ENCODE data around the gene GET3.
A peak's percentile ranks its signal among the peaks of the same experiment; 100 is the strongest.

Gene GET3

GRCh38 chr19:12774588-12775555, 37.6 kb downstream of the GET3 start, which contains the start of gene HOOK2:
TSS of gene HOOK2 (minus strand) at chr19:12775552. CDS start at chr19:12775449, 103 bp downstream.
- FAIRE-seq (no peak), DNase-seq (ENCODE audit: insufficient read length) (no peak)
- TF ChIP-seq POLR2AphosphoS5 (IDR thresholded peaks at IDR 0.05; ENCODE audit: low read depth, low read length) (no peak), TAF1 (IDR thresholded peaks at IDR 0.05; ENCODE audit: borderline replicate concordance, low read depth, low read length) (no peak), POLR2A (IDR thresholded peaks at IDR 0.05; ENCODE audit: low read depth, low read length) (no peak)

GRCh38 chr19:12777217-12778016, 40.1 kb downstream of the GET3 start:
- DNase-seq (ENCODE audit: insufficient read length) (peak; percentile 80), FAIRE-seq (peak; percentile 69)
- TF ChIP-seq TAF1 (IDR thresholded peaks at IDR 0.05; ENCODE audit: borderline replicate concordance, low read depth, low read length), result no peak
- TF ChIP-seq POLR2A (IDR thresholded peaks at IDR 0.05; ENCODE audit: low read depth, low read length), result no peak
- no peak for TF ChIP-seq POLR2AphosphoS5 (IDR thresholded peaks at IDR 0.05; ENCODE audit: low read depth, low read length)

- TF ChIP-seq TAF1 (IDR thresholded peaks at IDR 0.05; ENCODE audit: borderline replicate concordance, low read depth, low read length) (peak; percentile 49; the same call in 1 of the 2 replicates), POLR2AphosphoS5 (IDR thresholded peaks at IDR 0.05; ENCODE audit: low read depth, low read length) (peak; percentile 74), POLR2A (IDR thresholded peaks at IDR 0.05; ENCODE audit: low read depth, low read length) (peak; percentile 59; the same call in 1 of the 2 replicates)
- no peak for DNase-seq (ENCODE audit: insufficient read length)
- FAIRE-seq, result peak; percentile 88
These were observed 41.0 kb downstream of the GET3 start for GRCh38 chr19:12778017-12778904.

GRCh38 chr19:12778905-12779161, 41.5 kb downstream of the GET3 start:
- FAIRE-seq (no peak), DNase-seq (ENCODE audit: insufficient read length) (no peak)
- TF ChIP-seq POLR2A (IDR thresholded peaks at IDR 0.05; ENCODE audit: low read depth, low read length) (no peak; the same call in 1 of the 2 replicates), POLR2AphosphoS5 (IDR thresholded peaks at IDR 0.05; ENCODE audit: low read depth, low read length) (no peak), TAF1 (IDR thresholded peaks at IDR 0.05; ENCODE audit: borderline replicate concordance, low read depth, low read length) (no peak)

GRCh38 chr19:12779162-12779993, 42.1 kb downstream of the GET3 start:
- FAIRE-seq (peak; percentile 63), DNase-seq (ENCODE audit: insufficient read length) (no peak)
- TF ChIP-seq POLR2AphosphoS5 (IDR thresholded peaks at IDR 0.05; ENCODE audit: low read depth, low read length) (no peak), POLR2A (IDR thresholded peaks at IDR 0.05; ENCODE audit: low read depth, low read length) (0 out of 2 replicates have a peak, but pooled peaks have one; percentile 20)

- DNase-seq (ENCODE audit: insufficient read length) (no peak), FAIRE-seq (no peak)
- no peak; the same call in 1 of the 2 replicates for TF ChIP-seq POLR2AphosphoS5 (IDR thresholded peaks at IDR 0.05; ENCODE audit: low read depth, low read length)
- no peak for TF ChIP-seq POLR2A (IDR thresholded peaks at IDR 0.05; ENCODE audit: low read depth, low read length)
- TF ChIP-seq TAF1 (IDR thresholded peaks at IDR 0.05; ENCODE audit: borderline replicate concordance, low read depth, low read length), result no peak
These were observed 44.8 kb downstream of the GET3 start for GRCh38 chr19:12782174-12782423.

- DNase-seq (ENCODE audit: insufficient read length), result peak; percentile 78
- 0 out of 2 replicates have a peak, but pooled peaks have one; percentile 6 for TF ChIP-seq TAF1 (IDR thresholded peaks at IDR 0.05; ENCODE audit: borderline replicate concordance, low read depth, low read length)
- peak; percentile 52; the same call in 1 of the 2 replicates for TF ChIP-seq POLR2A (IDR thresholded peaks at IDR 0.05; ENCODE audit: low read depth, low read length)
- no peak for TF ChIP-seq POLR2AphosphoS5 (IDR thresholded peaks at IDR 0.05; ENCODE audit: low read depth, low read length)
- peak; percentile 93 for FAIRE-seq
These were observed 45.4 kb downstream of the GET3 start for GRCh38 chr19:12782424-12783290.

GRCh38 chr19:12783291-12783848, 46.1 kb downstream of the GET3 start:
- DNase-seq (ENCODE audit: insufficient read length) (no peak), FAIRE-seq (no peak)
- TF ChIP-seq POLR2AphosphoS5 (IDR thresholded peaks at IDR 0.05; ENCODE audit: low read depth, low read length), result no peak
- TF ChIP-seq POLR2A (IDR thresholded peaks at IDR 0.05; ENCODE audit: low read depth, low read length), result no peak
- TF ChIP-seq TAF1 (IDR thresholded peaks at IDR 0.05; ENCODE audit: borderline replicate concordance, low read depth, low read length), result no peak

- DNase-seq (ENCODE audit: insufficient read length) (no peak), FAIRE-seq (no peak)
- no peak for TF ChIP-seq TAF1 (IDR thresholded peaks at IDR 0.05; ENCODE audit: borderline replicate concordance, low read depth, low read length)
- TF ChIP-seq POLR2A (IDR thresholded peaks at IDR 0.05; ENCODE audit: low read depth, low read length), result no peak
- TF ChIP-seq POLR2AphosphoS5 (IDR thresholded peaks at IDR 0.05; ENCODE audit: low read depth, low read length), result no peak
These were observed 46.6 kb downstream of the GET3 start for GRCh38 chr19:12783849-12784393.

Data from GM12892 (cell line).